Measurements from ENCODE around the gene PLA2G5. TPM values are rescaled to one million over a fixed set of nuclear protein-coding genes. Genes with fewer than 3 reads are reported as not detected.

Gene PLA2G5
- total and polyA plus RNA-seq, 2 of the 8 experiments (the other 6 are each of a cell fraction or from before 2014, with no cell fraction given), result 0.05 TPM; not detected in 1

GRCh38 chr1:20029178-20029912, 40.6 kb upstream of the PLA2G5 start:
- FAIRE-seq, result no peak
- no peak overlapping the region for H4K91ac ChIP-seq (replicated peaks; ENCODE audit: insufficient read length, low read length)
- POLR2A ChIA-PET (ENCODE audit: partially characterized antibody), result no interaction called here
- TF ChIP-seq RAD21 (IDR thresholded peaks at IDR 0.05 in 1 of 2, conservative IDR thresholded peaks at IDR 0.05 in 1 of 2; ENCODE audit: low read depth in 2 of 2, low read length in 2 of 2) (no peak), ASH2L (IDR thresholded peaks at IDR 0.05; ENCODE audit: low read length) (no peak), EZH2 (IDR thresholded peaks at IDR 0.05; ENCODE audit: low read depth, low read length, severe bottlenecking) (no peak), JUND (IDR thresholded peaks at IDR 0.05; ENCODE audit: low read length) (no peak), BRCA1 (IDR thresholded peaks at IDR 0.05; ENCODE audit: low read depth, low read length) (no peak), TCF12 (IDR thresholded peaks at IDR 0.05; ENCODE audit: low read depth, low read length) (no peak), TEAD4 (IDR thresholded peaks at IDR 0.05; ENCODE audit: low read depth, low read length) (no peak), CTBP2 (IDR thresholded peaks at IDR 0.05; ENCODE audit: borderline replicate concordance, insufficient read depth, insufficient read length, low read length) (no peak), KDM5A (IDR thresholded peaks at IDR 0.05; ENCODE audit: low read length) (no peak), RXRA (IDR thresholded peaks at IDR 0.05; ENCODE audit: insufficient read depth, low read depth, low read length) (no peak), BCL11A (IDR thresholded peaks at IDR 0.05; ENCODE audit: low read depth in 2 of 2, low read length in 2 of 2) (no peak), CBX5 (IDR thresholded peaks at IDR 0.05; ENCODE audit: low read depth, low read length) (no peak), TAF1 (IDR thresholded peaks at IDR 0.05; ENCODE audit: low read depth, low read length) (no peak), RBBP5 (IDR thresholded peaks at IDR 0.05; ENCODE audit: borderline replicate concordance, low read depth, low read length) (no peak)

More at GRCh38 chr1:20029178-20029912, 40.6 kb upstream of the PLA2G5 start:
- H3K4ac ChIP-seq (replicated peaks; ENCODE audit: insufficient read length, low read depth, low read length), result no peak overlapping the region
- no peak overlapping the region for H3K27ac ChIP-seq (ENCODE audit: low read depth, low read length)
- 0 out of 4 replicates have a peak, but pooled peaks cover 0 to 2% of the 10 kb centered on the region in 2 experiments for H3K9me3 ChIP-seq (ENCODE audit: insufficient read depth in 2 of 2, low read depth in 1 of 2, low read length in 1 of 2)
- CTCF ChIA-PET (ENCODE audit: partially characterized antibody), result no interaction called here
- H3K14ac ChIP-seq (ENCODE audit: insufficient read length), result no peak overlapping the region
- H2BK120ac ChIP-seq (replicated peaks; ENCODE audit: low read depth, low read length), result no peak overlapping the region
- no peak overlapping the region for H3K23ac ChIP-seq (ENCODE audit: insufficient read length)
- H4K20me1 ChIP-seq (replicated peaks in 1 of 2; ENCODE audit: control insufficient read depth in 1 of 2, insufficient read depth in 2 of 2, low read length in 2 of 2), result no peaks in the 10 kb centered on the region
- H4K8ac ChIP-seq (ENCODE audit: extremely low read depth, insufficient read depth, low read length), result no peak overlapping the region
- H2BK20ac ChIP-seq (ENCODE audit: low read length), result no peak overlapping the region
- H2BK5ac ChIP-seq (ENCODE audit: low read depth, low read length), result no peak overlapping the region
- no peak overlapping the region for H3K9ac ChIP-seq (replicated peaks in 1 of 4; ENCODE audit: extremely low read depth in 1 of 4, low read depth in 3 of 4, low read length in 3 of 4)
- H3K27me3 ChIP-seq (replicated peaks in 1 of 4; ENCODE audit: control insufficient read depth in 3 of 4, extremely low read depth in 1 of 4, insufficient read depth in 3 of 4, low read length in 3 of 4), result no peaks in the 10 kb centered on the region
- no peak overlapping the region for H2BK15ac ChIP-seq (ENCODE audit: low read length)
- H3K4me3 ChIP-seq (ENCODE audit: extremely low read depth in 1 of 4, insufficient read depth in 2 of 4, low read depth in 3 of 4, low read length in 4 of 4), result no peak overlapping the region
- no peak overlapping the region for H2AK5ac ChIP-seq (ENCODE audit: low read depth, low read length)
- no peaks in the 10 kb centered on the region for H3K79me2 ChIP-seq (ENCODE audit: control insufficient read depth in 1 of 2, insufficient read depth in 2 of 2, low read length in 2 of 2)
- no peaks in the 10 kb centered on the region for H3K36me3 ChIP-seq (ENCODE audit: control insufficient read depth in 2 of 4, insufficient read depth in 4 of 4, low read length in 3 of 4)
- H4K5ac ChIP-seq (ENCODE audit: insufficient read length, low read depth, low read length), result no peak overlapping the region
- no peaks in the 10 kb centered on the region for H3K4me1 ChIP-seq (replicated peaks in 1 of 4; ENCODE audit: control insufficient read depth in 3 of 4, insufficient read depth in 4 of 4, low read length in 3 of 4)
- H2AFZ ChIP-seq (ENCODE audit: low read length), result no peak overlapping the region
- H2BK12ac ChIP-seq (ENCODE audit: low read depth, low read length), result no peak overlapping the region
- DNase-seq (ENCODE audit: low read depth in 1 of 2, low spot score in 2 of 2), result no peak
- H3K56ac ChIP-seq (replicated peaks; ENCODE audit: insufficient read length, low read depth, low read length), result no peak overlapping the region
- H3K18ac ChIP-seq (ENCODE audit: extremely low read depth, low read length), result no peak overlapping the region; the same call in 1 of the 2 replicates
- no peaks in the 10 kb centered on the region for H3K23me2 ChIP-seq (ENCODE audit: low read depth, low read length)
- H3K79me1 ChIP-seq (ENCODE audit: low read depth, low read length), result no peaks in the 10 kb centered on the region
- WGBS, 2 experiments (ENCODE audit: extremely low coverage in 1 of 2, insufficient coverage in 1 of 2, insufficient read length in 1 of 2, insufficient replicate concordance in 2 of 2, low coverage in 1 of 2, low lambda C conversion rate in 2 of 2, missing lambda C conversion rate in 1 of 2), result 95% methylated on average over 19 of the region's 20 CpGs; no CpG with 5 or more reads in 1 of the 2 experiments
- no peak overlapping the region for H3K4me2 ChIP-seq (ENCODE audit: insufficient read depth in 1 of 2, low read depth in 2 of 2, low read length in 2 of 2)
